SU-DHL-6 (cell line): ENCODE results near the gene MAN2A1.

Experiments
- H2AFZ ChIP-seq: fragments of 200-600 bp; sonication (generic); 2 replicates; pipeline ENCODE4 v1.6.1; 2014; ENCODE audit warnings: low read depth, mild to moderate bottlenecking, moderate library complexity, mixed read lengths, antibody characterized with exemption, low read length; ENCODE audit not compliant: severe bottlenecking
- H3F3A ChIP-seq: fragments of 200-600 bp; shearing (Covaris generic); 2 replicates; pipeline ENCODE4 v1.6.0; 2016; ENCODE audit warnings: antibody characterized with exemption, mild to moderate bottlenecking; ENCODE audit not compliant: insufficient read depth
- H3K27ac ChIP-seq: fragments of 200-600 bp; sonication (generic); 2 replicates; pipeline ENCODE4 v1.5.1; 2016; ENCODE audit warnings: low read depth, mild to moderate bottlenecking, low read length, moderate library complexity, mixed read lengths
- H3K27me3 ChIP-seq: fragments of 200-600 bp; sonication (generic), shearing (Covaris generic); 2 replicates; pipeline ENCODE4 v1.6.0; 2014; ENCODE audit warnings: mild to moderate bottlenecking, low read length
- H3K36me3 ChIP-seq: fragments of 200-600 bp; sonication (generic); 2 replicates; pipeline ENCODE4 v1.6.1; 2014; ENCODE audit warnings: mild to moderate bottlenecking, low read length, mixed read lengths
- H3K4me2 ChIP-seq: fragments of 300-600, 200-600 bp; shearing (Covaris generic), sonication (generic); 2 replicates; pipeline ENCODE4 v1.6.0; 2014; ENCODE audit warnings: low read length, low read depth, mild to moderate bottlenecking; ENCODE audit not compliant: poor library complexity, severe bottlenecking
- H3K4me3 ChIP-seq: fragments of 200-600 bp; sonication (generic); 2 replicates; pipeline ENCODE4 v1.5.1; 2014; ENCODE audit warnings: antibody characterized with exemption, low read length, mild to moderate bottlenecking, mixed read lengths; ENCODE audit not compliant: insufficient read depth, poor library complexity, severe bottlenecking
- H3K79me2 ChIP-seq: fragments of 200-600 bp; sonication (generic); 2 replicates; pipeline ENCODE4 v1.6.1; 2014; ENCODE audit warnings: mild to moderate bottlenecking, low read length, moderate library complexity; ENCODE audit not compliant: insufficient read depth
- H3K9ac ChIP-seq: fragments of 200-600 bp; sonication (generic); 2 replicates; pipeline ENCODE4 v1.7.0; 2014; ENCODE audit warnings: mild to moderate bottlenecking, low read length
- H3K9me2 ChIP-seq: fragments of 200-600 bp; sonication (generic); replicated peaks from 2 replicates; pipeline ENCODE4 v1.6.1; 2014; ENCODE audit warnings: low read length; ENCODE audit not compliant: insufficient read depth
- H3K9me3 ChIP-seq: fragments of 200-600 bp; sonication (generic); 2 replicates; pipeline ENCODE4 v1.6.1; 2014; ENCODE audit warnings: low read length, mixed read lengths; ENCODE audit not compliant: insufficient read depth
- H4K20me1 ChIP-seq: fragments of 200-600 bp; sonication (generic); 2 replicates; pipeline ENCODE4 v1.6.1; 2014; ENCODE audit warnings: low read depth, mild to moderate bottlenecking, antibody characterized with exemption, low read length, moderate library complexity, mixed read lengths
- CTCF ChIP-seq: fragments of 200-600 bp; sonication (generic); IDR thresholded peaks from one replicate; pipeline ENCODE4 v1.5.1; 2017; ENCODE audit warnings: antibody characterized with exemption, mild to moderate bottlenecking, low read length, moderate library complexity; ENCODE audit not compliant: insufficient read depth, poor library complexity, severe bottlenecking
- EZH2phosphoT487 ChIP-seq: fragments of 200-600 bp; sonication (generic), shearing (Covaris generic); conservative IDR thresholded peaks from 2 replicates; pipeline ENCODE4 v1.6.1; 2018; ENCODE audit warnings: mild to moderate bottlenecking, antibody characterized with exemption, low read length, moderate library complexity, mixed read lengths

Gene MAN2A1

GRCh38 chr5:109868737-109869136, 179.0 kb downstream of the MAN2A1 start:
- H3F3A ChIP-seq = no peaks in the 10 kb centered on the region
- no peak overlapping the region for H3K4me3 ChIP-seq
- H3K9me3 ChIP-seq = no peaks in the 10 kb centered on the region
- no peaks in the 10 kb centered on the region; the same call in 1 of the 2 replicates for H3K36me3 ChIP-seq
- H2AFZ ChIP-seq = no peak overlapping the region
- no peak overlapping the region for H3K4me2 ChIP-seq
- no peak for TF ChIP-seq EZH2phosphoT487
- TF ChIP-seq CTCF = no peak
- no peaks in the 10 kb centered on the region for H3K79me2 ChIP-seq
- H3K9ac ChIP-seq = no peak overlapping the region
- H3K9me2 ChIP-seq = no peaks in the 10 kb centered on the region
- H3K27me3 ChIP-seq = no peaks in the 10 kb centered on the region
- H3K27ac ChIP-seq = no peak overlapping the region
- H4K20me1 ChIP-seq = no peaks in the 10 kb centered on the region

- Histone ChIP-seq H2AFZ (no peak overlapping the region), H3K36me3 (no peaks in the 10 kb centered on the region), H3K4me2 (no peak overlapping the region), H3K9me2 (no peaks in the 10 kb centered on the region), H3K4me3 (no peak overlapping the region), H3K9ac (no peak overlapping the region), H3K27ac (no peak overlapping the region), H4K20me1 (no peaks in the 10 kb centered on the region), H3F3A (no peaks in the 10 kb centered on the region), H3K27me3 (no peaks in the 10 kb centered on the region), H3K9me3 (no peaks in the 10 kb centered on the region), H3K79me2 (no peaks in the 10 kb centered on the region)
- no peak for TF ChIP-seq EZH2phosphoT487
- no peak for TF ChIP-seq CTCF
Measured at GRCh38 chr5:109873687-109874086, 184.0 kb downstream of the MAN2A1 start.

- Histone ChIP-seq H3K4me3 (no peak overlapping the region), H3K9ac (no peak overlapping the region), H3K27ac (no peak overlapping the region), H2AFZ (no peak overlapping the region), H3F3A (no peaks in the 10 kb centered on the region), H3K79me2 (no peaks in the 10 kb centered on the region), H3K9me2 (no peaks in the 10 kb centered on the region), H3K4me2 (no peak overlapping the region), H3K36me3 (no peaks in the 10 kb centered on the region), H4K20me1 (no peaks in the 10 kb centered on the region), H3K27me3 (no peaks in the 10 kb centered on the region), H3K9me3 (no peaks in the 10 kb centered on the region)
- TF ChIP-seq EZH2phosphoT487 = no peak
- no peak for TF ChIP-seq CTCF
Measured at GRCh38 chr5:109874108-109874507, 184.4 kb downstream of the MAN2A1 start.
